Fibroblast of lung (primary cell): ENCODE results near the gene RILPL2. TPM values are rescaled to one million over a fixed set of nuclear protein-coding genes. Genes with fewer than 3 reads are reported as not detected.

ENCODE experiments used
- DNase-seq, 2 donors: peaks; one replicate each; pipeline versions ENCODE4 v3.0.0 to v3.0.0-alpha.2; 2010; ENCODE audit warnings: low read depth in 2 of 2
- H2AFZ ChIP-seq: 2 replicates; pipeline ENCODE4 v1.5.1; 2012; ENCODE audit warnings: low read length, control low read depth, inconsistent platforms
- H3K27ac ChIP-seq: 2 replicates; pipeline ENCODE4 v1.5.1; 2011; ENCODE audit warnings: low read length, control low read depth; ENCODE audit not compliant: insufficient read depth
- H3K27me3 ChIP-seq: 2 replicates; pipeline ENCODE4 v1.5.1; 2011; ENCODE audit warnings: mild to moderate bottlenecking, low read length; ENCODE audit not compliant: control insufficient read depth, insufficient read depth
- H3K36me3 ChIP-seq: 2 replicates; pipeline ENCODE4 v1.5.1; 2011; ENCODE audit warnings: low read length; ENCODE audit not compliant: control insufficient read depth, insufficient read depth
- H3K4me1 ChIP-seq: 2 replicates; pipeline ENCODE4 v1.5.1; 2011; ENCODE audit warnings: low read length; ENCODE audit not compliant: control insufficient read depth, insufficient read depth; ENCODE audit errors: extremely low read depth
- H3K4me2 ChIP-seq: 2 replicates; pipeline ENCODE4 v1.5.1; 2011; ENCODE audit warnings: low read length, control low read depth; ENCODE audit not compliant: insufficient read depth; ENCODE audit errors: extremely low read depth
- H3K4me3 ChIP-seq, 4 experiments: fragments of 200-600 bp in 1 of 4; sonication (generic) in 1 of 4; replicated peaks in 1 of 4; 2 replicates each; pipeline ENCODE4 v1.5.1; 2011 to 2016; ENCODE audit warnings: low read length in 4 of 4, low read depth in 3 of 4, mild to moderate bottlenecking in 3 of 4, control low read depth in 2 of 4, inconsistent platforms in 1 of 4, mixed read lengths in 1 of 4; ENCODE audit not compliant: insufficient read depth in 1 of 4; ENCODE audit errors: control extremely low read depth in 1 of 4
- H3K79me2 ChIP-seq: 2 replicates; pipeline ENCODE4 v1.5.1; 2012; ENCODE audit warnings: mild to moderate bottlenecking, low read length, inconsistent platforms; ENCODE audit not compliant: control insufficient read depth, insufficient read depth
- H3K9ac ChIP-seq: 2 replicates; pipeline ENCODE4 v1.5.1; 2011; ENCODE audit warnings: mild to moderate bottlenecking, low read length, control low read depth; ENCODE audit not compliant: insufficient read depth
- H3K9me3 ChIP-seq: 2 replicates; pipeline ENCODE4 v1.5.1; 2012; ENCODE audit warnings: low read depth, low read length; ENCODE audit not compliant: control insufficient read depth, insufficient read depth
- H4K20me1 ChIP-seq: 2 replicates; pipeline ENCODE4 v1.5.1; 2011; ENCODE audit warnings: low read length; ENCODE audit not compliant: control insufficient read depth, insufficient read depth; ENCODE audit errors: extremely low read depth
- CTCF ChIP-seq, 2 donors: IDR thresholded peaks in 1 of 2; conservative IDR thresholded peaks in 1 of 2; 1 replicate in 1 of 2; 2 replicates in 1 of 2; pipeline ENCODE4 v1.5.1; 2011 to 2012; ENCODE audit warnings: low read length in 2 of 2, control low read depth in 1 of 2, inconsistent platforms in 1 of 2, low read depth in 1 of 2, mild to moderate bottlenecking in 1 of 2
- EZH2 ChIP-seq: IDR thresholded peaks from 2 replicates; pipeline ENCODE4 v1.5.1; 2012; ENCODE audit warnings: low read length, control low read depth, mild to moderate bottlenecking; ENCODE audit errors: missing control alignments
- polyA plus RNA-seq, 2 donors: library from polyadenylated mRNA; depleted of rRNA in 1 of 2; stranded (reverse) in 1 of 2; unstranded in 1 of 2; fragments of >200 nt; gene quantifications; 2 replicates each; pipeline ENCODE4 v1.2.1, GENCODE V29; 2011 to 2012; ENCODE audit warnings: missing spikeins in 1 of 2
- total RNA-seq: library from RNA; depleted of rRNA; stranded (reverse); fragments of >200 nt; gene quantifications from 2 replicates; pipeline ENCODE4 v1.2.1, GENCODE V29; 2014

Gene RILPL2
- total and polyA plus RNA-seq, 2 donors (not counting 1 experiment from before 2014, with no cell fraction given) = 3.7 to 4.5 TPM

GRCh38 chr12:123393747-123394146 is 42.7 kb downstream of the RILPL2 start:
- H3K27me3 ChIP-seq = no peaks in the 10 kb centered on the region
- no peaks in the 10 kb centered on the region for H4K20me1 ChIP-seq
- no peak overlapping the region for H3K4me3 ChIP-seq
- peak overlapping the region; percentile 8 for H3K27ac ChIP-seq
- peaks cover 28% of the 10 kb centered on the region for H3K36me3 ChIP-seq
- no peaks in the 10 kb centered on the region for H3K9me3 ChIP-seq
- peaks cover 13% of the 10 kb centered on the region for H3K4me1 ChIP-seq
- H3K79me2 ChIP-seq = peaks cover 59% of the 10 kb centered on the region
- TF ChIP-seq CTCF (conservative IDR thresholded peaks at IDR 0.05 in 1 of 2, IDR thresholded peaks at IDR 0.05 in 1 of 2; ENCODE audit: low read depth in 1 of 2, low read length in 2 of 2) = no peak
- no peak overlapping the region for H2AFZ ChIP-seq
- no peak overlapping the region for H3K9ac ChIP-seq
- H3K4me2 ChIP-seq = no peak overlapping the region
- DNase-seq = peak in 1 of 2 donors; percentile 60

GRCh38 chr12:123391546-123392343 is 44.7 kb downstream of the RILPL2 start:
- Histone ChIP-seq H3K4me3 (peak overlapping the region in 1 of 4 experiments; percentile 77), H3K9me3 (no peaks in the 10 kb centered on the region), H3K36me3 (peaks cover 23% of the 10 kb centered on the region), H3K9ac (no peak overlapping the region), H2AFZ (no peak overlapping the region), H3K4me2 (no peak overlapping the region), H3K79me2 (peaks cover 68% of the 10 kb centered on the region), H4K20me1 (no peaks in the 10 kb centered on the region), H3K27me3 (no peaks in the 10 kb centered on the region), H3K27ac (no peak overlapping the region), H3K4me1 (peaks cover 17% of the 10 kb centered on the region)
- TF ChIP-seq EZH2 (no peak), CTCF (conservative IDR thresholded peaks at IDR 0.05 in 1 of 2, IDR thresholded peaks at IDR 0.05 in 1 of 2; ENCODE audit: low read depth in 1 of 2, low read length in 2 of 2) (no peak)
- DNase-seq = no peak

- H3K9me3 ChIP-seq = no peaks in the 10 kb centered on the region
- no peaks in the 10 kb centered on the region for H3K27me3 ChIP-seq
- TF ChIP-seq CTCF (conservative IDR thresholded peaks at IDR 0.05 in 1 of 2, IDR thresholded peaks at IDR 0.05 in 1 of 2; ENCODE audit: low read depth in 1 of 2, low read length in 2 of 2) (no peak), EZH2 (no peak)
- no peak overlapping the region for H3K9ac ChIP-seq
- peak overlapping the region; percentile 54 to 80 (median 70) for H3K4me3 ChIP-seq
- no peak for DNase-seq
- H3K36me3 ChIP-seq = peaks cover 18% of the 10 kb centered on the region
- peaks cover 15% of the 10 kb centered on the region for H3K4me1 ChIP-seq
- H3K4me2 ChIP-seq = peak overlapping the region; percentile 69
- H4K20me1 ChIP-seq = no peaks in the 10 kb centered on the region
- no peak overlapping the region for H3K27ac ChIP-seq
- H2AFZ ChIP-seq = no peak overlapping the region
- H3K79me2 ChIP-seq = peaks cover 70% of the 10 kb centered on the region
Observed at GRCh38 chr12:123390498-123391426, 45.7 kb downstream of the RILPL2 start.
